ENCODE measurements around the gene HDDC3. TPM values are rescaled to one million over a fixed set of nuclear protein-coding genes. Genes with fewer than 3 reads are reported as not detected.

The HDDC3 gene
- total RNA-seq, 4 donors from 2014 or later = 13.4 to 22.2 (median 17.2) TPM

- H3K4me1 ChIP-seq = peaks cover 14 to 37% of the 10 kb centered on the region in 2 donors
- TF ChIP-seq CTCF (IDR thresholded peaks at IDR 0.05 in 4 of 5, conservative IDR thresholded peaks at IDR 0.05 in 1 of 5) = no peak
- TF ChIP-seq POLR2A (IDR thresholded peaks at IDR 0.05) = no peak
- in situ Hi-C loops (cut with MboI; ENCODE audit: low sequenced_read_pairs in 4 of 4) = no loop called here
- no peaks in the 10 kb centered on the region for H3K27me3 ChIP-seq
- DNase-seq = no peak
- peak overlapping the region in 3 of 4 donors; percentile 86 to 95 (median 91) for H3K27ac ChIP-seq
- H3K36me3 ChIP-seq = peaks cover 0 to 77% of the 10 kb centered on the region in 2 donors
- intact Hi-C loops (cut with DNase I; ENCODE audit: low total_unique reads) = no loop called here
- H3K9me3 ChIP-seq = no peaks in the 10 kb centered on the region
- ATAC-seq = no peak
- no peak overlapping the region for H3K4me3 ChIP-seq
Observed at GRCh38 chr15:90917569-90917968, 14.8 kb downstream of the HDDC3 start.

- ATAC-seq = no peak
- intact Hi-C loops (cut with DNase I; ENCODE audit: low total_unique reads) = loop anchor here (1.0 kb wide), 2 partner anchors 12 to 13 kb away; partner anchors contain the start of gene MAN2A2
- no peaks in the 10 kb centered on the region for H3K27me3 ChIP-seq
- peak overlapping the region; percentile 86 to 95 (median 90) for H3K27ac ChIP-seq
- H3K4me1 ChIP-seq = peaks cover 14 to 37% of the 10 kb centered on the region in 2 donors
- H3K36me3 ChIP-seq = peaks cover 0 to 78% of the 10 kb centered on the region in 2 donors
- DNase-seq = no peak
- no peak for TF ChIP-seq CTCF (IDR thresholded peaks at IDR 0.05 in 4 of 5, conservative IDR thresholded peaks at IDR 0.05 in 1 of 5)
- no peak for TF ChIP-seq POLR2A (IDR thresholded peaks at IDR 0.05)
- peak overlapping the region in 3 of 4 donors; percentile 17 to 43 (median 27) for H3K4me3 ChIP-seq
- in situ Hi-C loops (cut with MboI; ENCODE audit: low sequenced_read_pairs in 4 of 4) = no loop called here
- no peaks in the 10 kb centered on the region for H3K9me3 ChIP-seq
Observed at GRCh38 chr15:90916461-90916860, 15.9 kb downstream of the HDDC3 start.

- Histone ChIP-seq H3K27ac (peak overlapping the region; percentile 86 to 95 (median 90)), H3K4me3 (peak overlapping the region in 3 of 4 donors; percentile 17 to 43 (median 27)), H3K9me3 (no peaks in the 10 kb centered on the region), H3K36me3 (peaks cover 0 to 78% of the 10 kb centered on the region in 2 donors), H3K4me1 (peaks cover 14 to 37% of the 10 kb centered on the region in 2 donors), H3K27me3 (no peaks in the 10 kb centered on the region)
- in situ Hi-C loops (cut with MboI; ENCODE audit: low sequenced_read_pairs in 4 of 4) (no loop called here), intact Hi-C loops (cut with DNase I; ENCODE audit: low total_unique reads) (loop anchor here (1.0 kb wide), 2 partner anchors 12 to 13 kb away; partner anchors contain the start of gene MAN2A2)
- DNase-seq (peak; percentile 84 to 94), ATAC-seq (peak; percentile 80 to 84)
- TF ChIP-seq POLR2A (IDR thresholded peaks at IDR 0.05) (peak in 1 of 2 donors; percentile 23), CTCF (IDR thresholded peaks at IDR 0.05 in 4 of 5, conservative IDR thresholded peaks at IDR 0.05 in 1 of 5) (no peak)
Observed at GRCh38 chr15:90915808-90916440, 16.4 kb downstream of the HDDC3 start.

GRCh38 chr15:90915216-90915807 is 17.0 kb downstream of the HDDC3 start:
- intact Hi-C loops (cut with DNase I; ENCODE audit: low total_unique reads) = no loop called here
- in situ Hi-C loops (cut with MboI; ENCODE audit: low sequenced_read_pairs in 4 of 4) = no loop called here
- peak overlapping the region; percentile 86 to 95 (median 90) for H3K27ac ChIP-seq
- TF ChIP-seq POLR2A (IDR thresholded peaks at IDR 0.05) (no peak), CTCF (IDR thresholded peaks at IDR 0.05 in 4 of 5, conservative IDR thresholded peaks at IDR 0.05 in 1 of 5) (no peak)
- H3K9me3 ChIP-seq = no peaks in the 10 kb centered on the region
- peaks cover 14 to 37% of the 10 kb centered on the region in 2 donors for H3K4me1 ChIP-seq
- H3K36me3 ChIP-seq = peaks cover 0 to 78% of the 10 kb centered on the region in 2 donors
- peak overlapping the region in 1 of 4 donors; percentile 43 for H3K4me3 ChIP-seq
- DNase-seq = peak in 1 of 2 donors; percentile 77
- ATAC-seq = peak; percentile 73 to 88
- no peaks in the 10 kb centered on the region for H3K27me3 ChIP-seq

Measured in gastrocnemius medialis (tissue), 4 donors.